ENCODE results near the gene PTPRT. TPM values are rescaled to one million over a fixed set of nuclear protein-coding genes. Genes with fewer than 3 reads are reported as not detected.

PTPRT gene
- total RNA-seq, 1 experiment from 2014 or later, result not detected

GRCh38 chr20:43188861-43189553 lies 699 bp downstream of the PTPRT start:
- no peaks in the 10 kb centered on the region for H3K36me3 ChIP-seq (ENCODE audit: control insufficient read depth in 1 of 2, insufficient read depth in 2 of 2, low read length in 2 of 2)
- no peaks in the 10 kb centered on the region for H3K9me2 ChIP-seq (ENCODE audit: insufficient read depth)
- TF ChIP-seq CTCF (IDR thresholded peaks at IDR 0.05 in 2 of 3, conservative IDR thresholded peaks at IDR 0.05 in 1 of 3; ENCODE audit: borderline replicate concordance in 1 of 3, insufficient read depth in 1 of 3, low read depth in 2 of 3, low read length in 2 of 3), result no peak
- no peak for TF ChIP-seq ZNF274 (IDR thresholded peaks at IDR 0.05; ENCODE audit: low read depth, low read length)
- no peak for TF ChIP-seq EGR1 (IDR thresholded peaks at IDR 0.05; ENCODE audit: low read depth)
- no peak for TF ChIP-seq EZH2 (IDR thresholded peaks at IDR 0.05)
- no peak for TF ChIP-seq ZBTB33 (IDR thresholded peaks at IDR 0.05; ENCODE audit: extremely low read depth, insufficient replicate concordance, low read length)
- TF ChIP-seq POLR2AphosphoS5 (IDR thresholded peaks at IDR 0.05; ENCODE audit: low read depth, low read length), result no peak
- no peak overlapping the region for H3K27ac ChIP-seq (ENCODE audit: low read depth, low read length)
- ChIA-PET CTCF (interaction anchor here (0.7 kb wide), 1 partner anchor 220 kb away, joined by 4 read pairs; no protein-coding TSS in a partner anchor), RAD21 (ENCODE audit: low non-redundant PET in 1 of 2, low total read pairs in 2 of 2, uncharacterized antibody in 2 of 2, unreplicated experiment in 2 of 2) (no interaction called here), POLR2A (no interaction called here)
- no peaks in the 10 kb centered on the region for H3K9me3 ChIP-seq (ENCODE audit: control insufficient read depth in 1 of 2, insufficient read depth in 1 of 2, low read depth in 1 of 2, low read length in 2 of 2)
- H3K4me1 ChIP-seq (ENCODE audit: control insufficient read depth in 1 of 2, insufficient read depth in 2 of 2, low read length in 2 of 2), result no peaks in the 10 kb centered on the region
- H3K27me3 ChIP-seq (ENCODE audit: insufficient read depth, low read length), result no peaks in the 10 kb centered on the region; the same call in 1 of the 2 replicates
- H3K9ac ChIP-seq (ENCODE audit: low read length), result no peak overlapping the region
- no peak overlapping the region for H3K4me2 ChIP-seq (ENCODE audit: low read length)
- intact Hi-C loops (cut with micrococcal nuclease), result no loop called here
- H2AFZ ChIP-seq (ENCODE audit: low read depth, low read length, poor library complexity, severe bottlenecking), result no peak overlapping the region
- DNase-seq (ENCODE audit: low read depth, low spot score), result no peak
- no peak overlapping the region for H3K4me3 ChIP-seq (replicated peaks in 1 of 2; ENCODE audit: low read depth in 1 of 2, low read length in 2 of 2)
- ATAC-seq, result no peak
- H3K79me2 ChIP-seq (ENCODE audit: insufficient read depth, low read length), result no peaks in the 10 kb centered on the region
- no TSS peak for BruUV-seq (replicated peaks)
- H4K20me1 ChIP-seq (ENCODE audit: insufficient read depth), result no peaks in the 10 kb centered on the region

All from HCT116 (cell line).